Loucy (cell line): Measurements from ENCODE around the gene PPFIA1.

Source experiments
- H2AFZ ChIP-seq: fragments of 200-600 bp; sonication (generic); 2 replicates; pipeline ENCODE4 v1.6.0; 2016; ENCODE audit warnings: antibody characterized with exemption, mild to moderate bottlenecking, low read length, moderate library complexity
- H3F3A ChIP-seq: fragments of 200-600 bp; 2 replicates; pipeline ENCODE4 v1.6.0; 2016; ENCODE audit warnings: antibody characterized with exemption, low read depth, mild to moderate bottlenecking
- H3K27me3 ChIP-seq: fragments of 200-600 bp; sonication (generic); 2 replicates; pipeline ENCODE4 v1.6.1; 2014; ENCODE audit warnings: low read length, mild to moderate bottlenecking; ENCODE audit not compliant: insufficient read depth, poor library complexity, severe bottlenecking
- H3K36me3 ChIP-seq: fragments of 200-600 bp; sonication (generic); 2 replicates; pipeline ENCODE4 v1.6.1; 2016; ENCODE audit warnings: low read length; ENCODE audit not compliant: insufficient read depth
- H3K4me1 ChIP-seq: fragments of 200-600 bp; sonication (generic); 2 replicates; pipeline ENCODE4 v1.5.1; 2014; ENCODE audit warnings: low read length, mild to moderate bottlenecking; ENCODE audit not compliant: insufficient read depth, poor library complexity, severe bottlenecking
- H3K4me2 ChIP-seq: fragments of 200-600 bp; sonication (generic); 2 replicates; pipeline ENCODE4 v1.6.0; 2014; ENCODE audit warnings: antibody characterized with exemption, low read length, low read depth, mild to moderate bottlenecking; ENCODE audit not compliant: poor library complexity, severe bottlenecking
- H3K4me3 ChIP-seq: fragments of 200-600 bp; sonication (generic); 2 replicates; pipeline ENCODE4 v1.5.1; 2014; ENCODE audit warnings: low read length, mild to moderate bottlenecking, mixed read lengths; ENCODE audit not compliant: poor library complexity, severe bottlenecking
- H3K79me2 ChIP-seq: fragments of 200-600 bp; sonication (generic); 2 replicates; pipeline ENCODE4 v1.6.1; 2014; ENCODE audit warnings: low read length; ENCODE audit not compliant: insufficient read depth
- H3K9ac ChIP-seq: fragments of 200-600 bp; sonication (generic); 2 replicates; pipeline ENCODE4 v1.6.0; 2014; ENCODE audit warnings: mild to moderate bottlenecking, low read depth, low read length, moderate library complexity; ENCODE audit not compliant: poor library complexity, severe bottlenecking
- H3K9me2 ChIP-seq: fragments of 200-600 bp; sonication (generic); replicated peaks from 2 replicates; pipeline ENCODE4 v1.6.1; 2016; ENCODE audit warnings: low read depth, low read length, mixed read lengths
- H3K9me3 ChIP-seq: fragments of 200-600 bp; sonication (generic); 2 replicates; pipeline ENCODE4 v1.6.1; 2014; ENCODE audit warnings: mild to moderate bottlenecking, antibody characterized with exemption, low read length, low read depth; ENCODE audit not compliant: insufficient read depth
- H4K20me1 ChIP-seq: fragments of 200-600 bp; sonication (generic); 2 replicates; pipeline ENCODE4 v1.6.0; 2014; ENCODE audit warnings: antibody characterized with exemption, low read length, mild to moderate bottlenecking; ENCODE audit not compliant: insufficient read depth, poor library complexity, severe bottlenecking
- CTCF ChIP-seq: fragments of 200-600 bp; sonication (generic); conservative IDR thresholded peaks from 2 replicates; pipeline ENCODE4 v1.5.1; 2014; ENCODE audit warnings: mild to moderate bottlenecking, antibody characterized with exemption, low read length
- EZH2phosphoT487 ChIP-seq: fragments of 200-600 bp; IDR thresholded peaks from 2 replicates; pipeline ENCODE4 v1.6.1; 2018; ENCODE audit warnings: antibody characterized with exemption, mild to moderate bottlenecking, moderate library complexity, borderline replicate concordance

The PPFIA1 gene

GRCh38 chr11:70433526-70433925, 163.0 kb downstream of the PPFIA1 start:
- Histone ChIP-seq H4K20me1 (no peaks in the 10 kb centered on the region), H3K36me3 (no peaks in the 10 kb centered on the region), H3K9me3 (no peaks in the 10 kb centered on the region), H3K4me2 (no peak overlapping the region), H3K9ac (no peak overlapping the region), H3K79me2 (no peaks in the 10 kb centered on the region), H3F3A (no peaks in the 10 kb centered on the region), H3K27me3 (no peaks in the 10 kb centered on the region), H3K4me3 (no peak overlapping the region), H2AFZ (no peak overlapping the region), H3K9me2 (no peaks in the 10 kb centered on the region), H3K4me1 (no peaks in the 10 kb centered on the region)
- TF ChIP-seq EZH2phosphoT487 (no peak), CTCF (no peak)
